Activated CD4-positive, CD25-positive, alpha-beta regulatory T cell treated with anti-CD3 and anti-CD28 coated beads, Interleukin-2, amount 50 U/mL, for 72 hours (primary cell): ENCODE data around the gene OGDH.
"Not testable (repeated sequence)": the region's sequence is repeated elsewhere in the genome, so short reads cannot be mapped to it uniquely, and the experiment has no call there.

ENCODE experiments used
- DNase-seq: peaks from one replicate; pipeline ENCODE4 v3.0.0; 2021

The OGDH gene

DNA sequence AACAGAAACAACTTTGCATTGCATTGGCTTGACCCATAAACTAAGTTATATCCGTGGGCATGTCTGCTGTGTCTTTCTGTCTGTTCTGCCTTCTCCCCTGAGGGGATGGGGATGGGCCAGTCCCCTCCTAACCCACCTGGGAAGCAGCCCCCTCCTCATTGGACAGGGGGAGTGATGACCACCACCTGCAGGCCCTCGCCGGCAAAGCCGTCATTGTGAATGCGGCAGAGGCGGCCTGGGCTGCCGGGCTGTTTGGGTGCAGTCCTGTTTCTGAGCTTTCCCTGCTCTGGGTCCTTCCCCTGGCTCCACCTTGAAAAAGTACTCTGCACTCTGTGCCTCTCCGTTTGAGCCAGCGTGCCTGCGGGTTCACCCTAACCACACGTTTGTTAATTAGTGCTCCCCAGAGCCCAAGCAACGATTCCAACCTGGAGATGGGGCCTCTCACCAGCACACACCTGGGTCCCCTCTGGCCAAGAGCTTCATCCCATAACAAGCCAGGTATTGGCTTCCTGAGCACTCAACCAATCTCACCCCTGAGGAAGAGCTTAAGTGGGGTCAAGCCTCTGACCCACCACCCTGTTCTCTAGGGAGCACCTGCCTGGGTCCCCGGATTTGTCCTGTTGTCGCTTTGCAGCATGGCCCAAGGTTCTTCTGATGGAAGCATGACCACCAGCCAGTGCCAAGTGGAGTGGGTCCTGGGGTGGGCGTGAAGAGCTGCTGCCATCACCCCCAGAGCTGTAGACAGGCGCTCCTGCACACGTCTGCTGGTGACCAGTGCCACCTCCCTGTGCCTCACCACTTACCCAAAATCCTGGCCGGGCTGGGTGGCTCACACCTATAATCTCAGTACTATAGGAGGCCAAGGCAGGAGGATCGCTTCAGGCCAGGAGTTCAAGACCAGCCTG, 102.8 kb downstream of the OGDH start:
- DNase-seq = no peak

DNA sequence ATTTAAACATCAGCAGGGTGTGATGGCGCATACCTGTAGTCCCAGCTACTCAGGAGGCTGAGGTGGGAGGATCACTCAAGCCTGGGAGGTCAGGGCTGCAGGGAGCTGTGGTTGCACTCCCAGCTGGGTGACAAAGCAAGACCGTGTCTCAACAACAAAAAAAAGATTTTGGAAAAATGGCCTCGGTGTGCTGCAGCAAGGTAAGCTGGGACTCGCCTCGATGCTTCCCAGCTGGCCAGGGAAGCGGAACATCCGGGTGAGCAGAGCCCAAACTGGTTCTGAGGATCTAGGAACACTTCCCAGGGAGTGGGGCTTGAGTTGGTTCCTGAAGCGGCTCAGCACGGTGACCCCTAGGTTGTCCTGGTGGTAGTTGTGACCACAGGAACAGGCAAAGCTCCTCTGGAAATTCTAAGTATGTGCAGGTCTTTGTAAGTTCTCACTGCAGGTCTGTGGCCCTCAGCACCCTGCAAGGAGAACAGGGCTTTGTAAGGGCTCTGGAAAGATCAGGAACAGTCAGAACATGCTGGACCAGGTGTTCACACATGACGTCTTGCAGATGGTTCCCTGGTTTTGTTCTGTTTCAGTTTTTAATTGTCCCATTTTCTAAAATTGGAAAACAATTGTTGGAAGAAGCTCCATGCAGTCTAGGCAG, 103.6 kb downstream of the OGDH start:
- no peak for DNase-seq

DNA sequence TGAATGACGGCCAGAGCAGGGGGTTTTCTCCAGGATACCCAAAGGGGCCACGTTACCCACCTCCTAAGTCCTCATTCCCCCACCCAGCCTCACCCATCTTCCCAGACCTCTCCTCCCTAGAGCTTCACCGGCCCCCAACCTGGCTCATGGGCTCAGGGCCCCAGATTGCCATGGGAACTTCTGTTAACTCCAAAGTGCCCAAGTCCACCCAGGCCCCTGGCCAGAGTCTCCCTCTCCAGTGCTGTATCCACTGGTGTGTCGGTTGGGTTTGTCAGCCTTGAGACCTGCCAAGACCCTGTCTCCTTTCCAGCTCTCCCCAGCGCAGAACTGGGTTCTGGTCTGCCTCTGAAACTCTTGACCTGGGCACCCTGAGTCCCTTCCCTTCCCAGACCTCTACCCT, 105.1 kb downstream of the OGDH start:
- DNase-seq = no peak

DNA sequence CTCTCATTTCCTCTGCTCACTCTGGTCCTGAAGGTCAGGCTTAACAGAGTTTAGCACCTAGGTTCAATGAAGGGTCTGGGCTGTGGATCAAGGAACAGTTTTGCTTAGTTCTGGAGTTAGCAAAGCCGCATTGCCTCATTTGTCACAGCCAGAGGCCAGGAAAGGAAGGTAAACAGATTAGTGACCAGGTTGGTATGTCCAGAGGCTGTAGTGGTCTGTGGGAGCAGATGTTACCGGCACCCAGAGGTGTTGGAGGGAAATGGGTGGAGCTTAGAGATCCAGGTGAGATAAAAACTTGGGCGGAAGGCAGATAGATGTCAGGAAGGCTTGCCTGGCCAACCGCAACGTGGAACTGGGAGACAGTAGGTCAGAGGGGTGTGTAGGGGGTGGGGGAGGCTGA, 105.6 kb downstream of the OGDH start:
- no peak for DNase-seq

DNA sequence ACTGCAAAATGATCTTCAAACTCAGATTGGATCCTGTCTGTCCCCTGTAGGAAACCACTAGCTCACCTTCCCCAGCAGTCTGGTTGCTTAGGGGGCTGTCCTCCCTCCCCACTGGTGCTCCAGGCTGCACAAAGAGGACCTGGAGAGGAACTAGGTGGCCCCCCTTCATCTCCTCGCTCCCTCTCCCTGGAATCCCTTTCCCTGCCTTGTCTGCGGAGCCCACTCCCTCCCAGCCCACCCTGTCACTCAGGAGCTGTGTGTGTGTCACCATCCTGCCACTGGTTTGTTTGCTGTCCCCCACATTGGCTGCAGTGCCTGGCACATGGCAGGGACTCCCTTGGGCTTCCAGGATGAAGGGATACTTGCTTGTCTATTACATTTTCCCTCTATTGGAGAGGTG, 106.7 kb downstream of the OGDH start:
- DNase-seq = no peak

DNA sequence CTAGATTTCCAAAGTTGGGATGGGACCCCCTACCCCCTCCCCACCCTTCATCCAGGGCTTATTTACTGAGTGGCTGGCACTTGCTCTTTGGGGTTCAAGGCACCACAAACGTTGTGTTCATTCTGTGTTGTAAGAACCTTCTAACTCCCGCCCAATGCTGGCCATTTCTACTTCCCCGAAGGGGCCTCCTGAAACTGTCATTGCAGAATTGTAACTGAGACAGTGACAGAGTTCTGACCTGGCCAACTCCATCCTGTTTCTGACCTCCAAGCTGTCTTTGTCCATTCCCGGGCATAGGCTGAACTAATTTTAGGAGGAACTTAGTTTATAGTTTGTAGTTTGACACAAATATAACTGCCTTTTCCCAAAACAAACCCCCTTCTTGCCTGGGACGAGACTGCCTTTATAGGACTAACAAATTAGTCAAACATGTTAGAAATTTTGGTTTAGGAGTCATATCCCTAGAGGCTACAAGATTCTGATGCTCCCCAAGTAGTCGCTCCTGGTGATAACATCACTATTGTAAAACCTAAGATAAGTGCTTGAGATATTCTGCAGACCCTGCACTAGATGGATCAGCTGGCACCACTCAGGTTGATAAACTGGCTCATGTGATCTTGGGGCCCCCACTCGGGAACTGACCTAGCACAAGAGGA, 107.4 kb downstream of the OGDH start:
- DNase-seq = no peak

DNA sequence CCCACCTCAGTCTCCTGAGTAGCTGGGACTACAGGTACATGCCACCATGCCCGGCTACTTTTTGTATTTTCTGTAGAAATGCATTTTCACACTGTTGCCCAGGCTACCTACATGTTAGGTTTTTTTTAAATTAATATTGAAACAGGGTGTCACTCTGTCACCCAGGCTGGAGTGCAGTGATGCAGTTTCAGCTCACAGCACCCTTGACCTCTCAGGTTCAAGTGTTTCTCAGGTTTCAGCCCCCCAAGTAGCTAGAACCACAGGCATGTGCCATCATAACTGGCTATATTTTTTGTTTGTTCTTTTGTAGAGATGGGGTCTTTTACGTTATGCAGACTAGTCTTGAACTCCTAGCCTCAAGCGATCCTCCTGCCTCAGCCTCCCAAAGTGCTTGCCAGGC, 109.8 kb downstream of the OGDH start:
- DNase-seq = no peak

DNA sequence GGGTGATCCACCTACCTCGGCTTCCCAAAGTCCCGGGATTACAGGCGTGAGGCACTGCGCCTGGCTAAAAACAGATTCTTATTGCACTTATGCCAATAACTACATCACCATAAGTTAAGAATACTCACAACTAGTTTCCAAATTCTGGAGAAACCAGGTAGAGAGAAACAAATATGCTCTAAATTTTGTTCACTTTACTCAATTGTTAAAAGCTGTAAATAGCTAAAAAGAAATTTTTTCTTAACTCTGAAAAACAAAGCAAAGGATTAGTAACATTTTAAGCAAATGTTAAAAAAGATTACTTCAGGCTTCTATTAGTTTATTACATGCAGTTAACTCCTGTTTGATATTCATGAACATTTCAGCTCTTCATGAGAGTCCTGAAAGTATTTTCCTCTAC, 113.9 kb downstream of the OGDH start:
- no peak for DNase-seq

DNA sequence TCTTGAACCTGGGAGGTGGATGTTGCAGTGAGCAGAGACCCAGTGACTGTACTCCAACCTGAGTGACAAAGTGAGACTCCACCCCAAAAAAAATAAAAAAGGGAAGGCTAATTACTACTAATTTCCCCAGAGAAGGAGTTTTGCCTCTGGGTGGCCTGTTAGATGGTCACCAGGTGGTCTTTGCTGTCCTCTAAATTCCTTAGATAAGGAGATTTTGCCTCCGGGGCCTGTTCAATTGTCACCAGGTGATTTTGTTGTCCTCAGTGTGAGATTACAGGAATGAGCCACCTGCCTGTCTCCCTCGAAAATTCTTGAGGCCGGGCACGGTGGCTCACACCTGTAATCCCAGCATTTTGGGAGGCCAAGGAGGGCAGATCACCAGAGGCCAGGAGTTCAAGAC, 117.8 kb downstream of the OGDH start:
- no peak for DNase-seq

DNA sequence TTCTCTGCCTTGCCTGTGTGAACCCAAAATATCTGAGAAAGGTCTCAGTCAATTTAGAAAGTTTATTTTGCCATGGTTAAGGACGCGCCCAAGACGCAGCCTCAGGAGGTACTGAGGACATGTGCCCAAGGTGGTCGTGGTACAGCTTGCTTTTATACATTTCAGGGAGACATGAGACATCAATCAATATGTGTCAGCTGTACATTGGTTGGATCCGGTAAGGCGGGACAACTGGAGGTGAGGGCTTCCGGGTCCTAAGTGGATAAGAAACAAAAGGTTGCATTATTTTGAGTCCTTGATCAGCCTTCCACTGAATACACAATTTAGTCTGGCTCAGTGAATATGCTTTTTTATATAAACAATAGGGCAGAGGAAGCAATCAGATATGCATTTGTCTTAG, 119.8 kb downstream of the OGDH start:
- DNase-seq = not testable (repeated sequence)

DNA sequence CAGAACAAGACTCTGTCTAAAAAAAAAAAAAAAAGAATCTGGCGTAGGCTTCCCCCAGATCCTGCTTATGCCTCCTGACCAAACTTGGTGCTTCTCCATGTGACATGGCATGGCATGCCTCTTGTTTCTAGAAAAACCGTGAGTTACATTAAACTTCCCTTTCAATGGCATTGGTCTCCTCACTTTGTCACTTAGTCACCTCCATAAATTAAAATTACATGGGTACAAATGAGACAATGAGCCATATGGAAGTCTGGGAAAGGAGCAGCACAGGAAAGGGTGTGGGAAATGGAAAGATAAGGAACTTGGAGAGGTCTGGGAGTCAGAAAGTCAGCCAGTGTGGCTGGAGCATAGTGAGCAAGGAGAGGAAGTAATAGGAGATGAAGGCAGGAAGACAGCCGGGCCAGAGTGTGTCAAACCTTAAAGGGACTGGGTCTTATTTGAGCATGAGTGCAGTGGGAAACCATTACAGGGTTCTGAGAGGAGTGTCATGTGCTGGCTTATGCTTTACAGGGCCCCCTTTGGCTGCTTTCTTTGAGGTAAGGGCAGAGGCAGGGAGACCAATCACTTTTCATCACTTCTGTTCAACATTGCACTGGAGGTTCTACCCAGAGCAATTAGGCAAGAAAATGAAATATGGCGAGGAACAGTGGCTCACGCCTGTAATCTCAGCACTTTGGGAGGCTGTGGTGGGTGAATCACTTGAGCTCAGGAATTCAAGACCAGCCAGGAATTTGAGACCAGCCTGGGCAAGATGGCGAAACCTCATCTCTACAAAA, 120.9 kb downstream of the OGDH start:
- DNase-seq = no peak

DNA sequence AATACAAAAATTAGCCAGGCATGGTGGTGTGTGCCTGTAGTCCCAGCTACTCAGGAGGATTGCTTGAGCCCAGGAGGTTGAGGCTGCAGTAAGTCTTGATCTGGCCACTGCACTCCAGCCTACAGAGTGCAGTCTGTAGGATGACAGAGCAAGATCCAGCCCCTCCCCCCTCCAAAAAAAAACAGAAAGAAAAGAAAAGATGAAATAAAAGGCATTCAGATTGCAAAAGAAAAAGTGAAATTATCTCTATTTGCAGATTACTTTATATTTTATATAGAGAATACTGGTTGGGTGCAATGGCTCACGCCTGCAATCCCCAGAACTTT, 121.5 kb downstream of the OGDH start:
- no peak for DNase-seq

DNA sequence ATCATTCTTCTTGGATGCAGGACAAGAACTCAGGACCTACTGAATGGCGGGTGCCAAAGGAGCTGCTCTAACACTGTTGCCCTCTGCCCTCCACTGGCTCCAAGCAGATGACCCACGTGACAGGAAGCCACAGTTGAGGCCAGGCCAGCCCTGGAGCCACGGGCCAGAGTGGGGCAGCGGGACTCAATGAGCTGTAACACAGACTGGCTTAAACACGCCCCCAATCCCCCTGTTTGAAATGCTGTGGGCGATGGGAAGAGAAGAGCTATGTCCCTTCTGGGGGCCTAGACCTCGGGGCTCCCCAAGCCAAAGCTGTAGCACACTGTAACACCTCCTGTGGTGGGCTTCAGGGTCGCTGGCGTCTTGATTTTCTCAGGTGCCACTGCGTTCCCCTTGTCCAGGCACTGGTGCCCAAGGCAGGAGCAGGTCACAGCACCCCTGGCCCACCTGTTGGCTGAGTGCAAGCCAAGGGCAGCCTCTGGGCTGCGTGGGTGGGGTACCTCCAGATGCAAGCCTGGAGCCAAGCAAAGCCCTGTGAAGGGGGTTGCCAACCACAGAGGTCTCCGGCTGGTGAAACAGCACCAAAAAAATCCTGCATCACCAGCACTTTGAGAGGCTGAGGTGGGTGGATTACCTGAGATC, 123.6 kb downstream of the OGDH start:
- DNase-seq = no peak

DNA sequence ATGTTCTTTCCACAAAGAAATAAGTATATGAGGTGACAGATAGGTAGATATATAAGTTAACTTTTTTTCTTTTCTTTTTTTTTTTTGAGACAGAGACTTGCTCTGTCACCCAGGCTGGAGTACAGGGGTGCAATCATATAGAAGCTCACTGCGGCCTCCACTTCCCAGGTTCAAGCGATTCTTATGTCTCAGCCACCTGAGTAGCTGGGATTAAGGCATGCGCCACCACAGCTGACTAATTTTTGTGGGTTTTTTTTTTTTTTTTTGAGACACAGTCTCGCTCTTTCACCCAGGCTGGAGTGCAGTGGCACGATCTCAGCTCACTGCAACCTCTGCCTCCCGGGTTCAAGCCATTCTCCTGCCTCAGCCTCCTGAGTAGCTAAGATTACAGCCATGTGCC, 126.5 kb downstream of the OGDH start:
- DNase-seq = not testable (repeated sequence)

DNA sequence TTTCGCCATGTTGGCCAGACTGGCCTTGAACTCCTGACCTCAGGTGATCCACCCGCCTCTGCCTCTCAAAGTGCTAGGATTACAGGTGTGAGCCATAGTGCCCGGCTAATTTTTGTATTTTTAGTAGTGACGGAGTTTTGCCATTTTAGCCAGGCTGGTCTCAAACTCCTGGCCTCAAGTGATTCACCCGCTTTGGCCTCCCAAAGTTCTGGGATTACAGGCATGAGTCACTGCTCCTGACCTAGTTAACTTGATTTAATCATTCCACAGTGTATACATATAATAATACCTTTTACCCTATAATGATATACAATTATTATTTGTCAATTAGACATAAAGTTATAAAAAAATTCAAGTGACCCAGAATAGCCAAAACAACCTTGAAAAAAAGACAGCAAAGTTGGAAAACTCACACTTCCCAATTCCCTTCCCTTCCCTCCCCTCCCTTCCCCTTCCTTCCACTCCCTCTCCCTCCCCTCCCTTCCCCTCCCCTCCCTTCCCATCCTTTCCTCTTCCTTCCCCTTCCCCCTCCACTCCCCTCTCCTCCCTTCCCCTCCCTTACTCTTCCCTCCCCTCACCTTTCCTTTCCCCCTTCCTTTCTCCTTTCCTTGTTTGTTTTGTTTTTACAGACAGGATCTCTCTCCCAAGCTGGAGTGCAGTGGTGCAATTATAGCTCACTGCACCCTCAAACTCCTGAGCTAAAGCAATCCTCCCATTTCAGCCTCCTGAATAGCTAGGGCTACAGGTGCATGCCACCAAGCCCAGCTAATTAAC, 127.5 kb downstream of the OGDH start:
- DNase-seq = no peak

DNA sequence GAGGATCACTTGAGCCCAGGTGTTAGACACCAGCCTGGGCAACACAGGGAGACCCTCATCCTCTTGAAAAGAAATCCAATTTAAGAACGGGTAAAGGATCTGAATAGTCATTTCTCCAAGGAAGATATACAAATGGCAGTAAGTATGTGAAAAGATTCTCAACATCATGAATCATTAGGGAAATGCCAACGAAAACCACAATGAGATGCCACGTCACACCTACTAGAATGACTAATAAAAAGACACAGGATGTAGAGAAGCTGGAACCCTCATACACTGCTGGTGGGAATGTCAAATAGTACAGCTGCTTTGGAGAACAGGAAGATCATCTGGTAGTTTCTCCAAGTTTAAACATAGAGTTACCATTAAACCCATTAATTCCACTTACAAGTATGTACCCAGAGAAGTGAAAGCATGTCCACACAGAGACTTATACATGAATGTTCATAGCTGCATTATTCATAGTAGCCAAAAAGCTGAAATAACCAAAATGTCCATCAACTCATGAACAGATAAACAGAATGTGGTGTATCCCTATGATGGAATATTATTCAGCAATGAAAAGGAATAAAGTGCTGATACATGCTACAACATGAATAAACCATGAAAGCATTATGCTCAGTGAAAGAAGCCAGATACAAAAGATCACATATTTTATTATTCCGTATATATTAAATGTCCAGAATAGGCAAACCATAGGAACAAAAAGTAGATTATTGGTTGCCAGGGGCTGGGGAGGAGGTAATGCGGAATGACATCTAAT, 129.2 kb downstream of the OGDH start:
- no peak for DNase-seq

DNA sequence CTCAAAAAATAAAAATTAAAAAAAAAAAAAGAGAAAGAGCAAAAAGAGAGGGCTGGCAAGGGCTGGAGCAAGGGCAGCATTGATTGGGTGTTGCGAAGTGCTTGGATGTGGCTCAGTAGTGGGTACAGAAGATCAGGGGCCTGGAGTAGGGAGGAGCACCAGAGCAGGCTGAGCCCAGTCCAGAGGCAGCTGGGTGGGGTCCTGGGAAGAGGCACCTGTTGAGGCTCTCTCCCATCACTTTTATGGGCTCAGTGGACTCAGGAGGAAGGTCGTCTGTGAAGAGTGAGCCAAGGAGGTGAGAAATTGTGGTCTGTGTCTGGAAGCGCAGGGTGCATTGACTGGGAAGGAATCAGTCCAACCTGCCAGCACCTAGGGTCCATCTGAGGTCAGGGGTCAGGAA, 130.5 kb downstream of the OGDH start:
- DNase-seq = no peak

DNA sequence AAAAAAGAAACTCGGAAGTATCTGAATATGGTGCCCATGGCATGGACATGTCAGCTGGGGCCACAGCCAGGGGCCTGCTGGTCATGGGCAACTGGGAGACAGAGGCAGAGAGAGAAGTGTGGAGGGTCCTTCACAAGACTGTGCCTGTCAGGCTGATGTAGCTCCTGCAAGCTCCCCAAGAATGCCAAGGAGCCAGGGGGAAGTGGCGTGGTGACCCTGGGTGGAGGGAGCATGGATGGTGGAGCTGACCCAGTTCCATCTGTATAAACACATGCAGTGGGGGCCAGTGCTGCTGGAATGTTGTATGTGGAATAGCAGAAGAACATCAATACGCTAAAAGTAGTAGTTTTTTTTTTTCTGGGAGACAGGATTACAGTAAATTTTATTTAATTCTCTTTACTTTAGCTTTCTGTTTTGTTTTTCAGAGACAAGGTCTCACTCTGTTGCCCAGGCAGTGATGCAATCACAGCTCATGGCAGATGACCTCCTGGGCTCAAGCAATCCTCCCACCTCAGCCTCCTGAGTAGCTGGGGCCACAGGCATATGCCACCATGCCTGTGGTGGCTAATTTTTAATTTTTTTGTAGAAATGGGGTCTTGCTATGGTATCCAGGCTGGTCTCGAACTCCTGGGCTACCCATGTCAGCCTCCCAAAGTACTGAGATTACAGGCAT, 131.8 kb downstream of the OGDH start:
- DNase-seq = no peak

DNA sequence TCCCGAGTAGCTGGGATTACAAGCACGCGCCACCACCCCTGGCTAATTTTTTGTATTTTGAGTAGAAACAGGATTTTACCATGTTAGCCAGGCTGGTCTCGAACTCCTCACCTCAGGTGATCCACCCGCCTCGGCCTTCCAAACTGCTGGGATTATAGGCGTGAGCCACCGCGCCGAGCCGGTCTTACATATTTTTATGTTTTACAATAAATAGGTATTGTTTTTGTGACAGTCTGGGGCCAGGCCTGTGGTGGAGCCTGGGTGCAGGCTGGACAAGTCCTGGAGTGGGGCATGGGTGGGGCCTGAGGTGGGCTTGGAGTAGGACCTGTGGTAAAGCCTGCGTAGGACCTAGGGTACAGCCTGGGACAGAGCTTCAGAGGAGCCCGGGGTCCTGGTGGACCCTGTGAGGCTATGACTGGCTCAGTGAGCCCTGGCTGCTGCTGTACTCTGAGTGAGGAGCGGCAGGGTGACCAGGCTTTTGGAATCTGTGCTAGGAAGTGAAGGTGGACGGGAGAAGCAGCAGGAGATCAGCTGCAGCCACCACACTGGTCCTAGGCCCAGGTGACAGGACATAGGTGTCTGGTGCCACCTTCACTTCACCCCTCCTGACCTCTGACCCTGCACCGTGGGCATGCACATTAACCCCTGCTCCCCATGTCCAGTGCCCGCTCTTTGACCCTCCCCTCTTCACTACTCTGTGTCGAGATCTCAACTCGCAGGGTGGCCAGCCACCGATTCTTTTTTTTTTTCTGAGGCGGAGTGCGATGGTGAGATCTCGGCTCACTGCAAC, 132.6 kb downstream of the OGDH start:
- no peak for DNase-seq

DNA sequence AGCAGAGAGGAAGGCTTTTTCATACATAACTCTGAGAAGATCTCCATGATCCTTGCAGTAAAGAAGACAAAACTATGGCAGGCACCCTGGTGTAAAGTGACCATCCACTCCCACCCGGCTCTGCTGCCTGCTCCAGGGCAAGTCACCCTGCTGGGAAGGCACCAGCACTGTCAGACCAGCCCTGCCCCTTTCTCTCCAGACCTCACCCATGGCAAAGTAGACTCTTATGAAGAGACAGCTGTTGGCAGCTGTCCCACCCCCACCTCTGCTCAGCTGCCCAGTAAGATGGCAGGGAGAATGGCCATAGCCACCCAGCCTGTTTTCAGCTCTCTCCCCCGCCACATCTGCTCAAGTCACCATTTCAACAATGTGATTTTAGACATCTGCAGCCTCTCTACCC, 133.6 kb downstream of the OGDH start:
- no peak for DNase-seq
